Memory B cell (primary cell): ENCODE results near the gene TNIK.

ENCODE experiments used
- ATAC-seq: fragments of 150-1000 bp; cut with Tn5 transposase; 2 replicates; pipeline ENCODE4 v1.10.0; 2021; ENCODE audit warnings: low read depth, mild to moderate bottlenecking, moderate library complexity
- DNase-seq, 2 donors: peaks; one replicate each; pipeline ENCODE4 v3.0.0; 2022; ENCODE audit warnings: low spot score in 2 of 2
- H3K27ac Mint-ChIP-seq: one replicate; pipeline ENCODE4 v1.8.0; 2022; ENCODE audit warnings: mild to moderate bottlenecking, moderate library complexity, mixed read lengths
- H3K27me3 Mint-ChIP-seq: one replicate; pipeline ENCODE4 v1.8.0; 2022; ENCODE audit warnings: mixed read lengths
- H3K36me3 Mint-ChIP-seq: one replicate; pipeline ENCODE4 v1.8.0; 2022; ENCODE audit warnings: mild to moderate bottlenecking, mixed read lengths
- H3K4me1 Mint-ChIP-seq: one replicate; pipeline ENCODE4 v1.8.0; 2022; ENCODE audit warnings: mixed read lengths
- H3K4me3 Mint-ChIP-seq: one replicate; pipeline ENCODE4 v1.8.0; 2022; ENCODE audit warnings: mild to moderate bottlenecking, moderate library complexity, mixed read lengths
- H3K9me3 Mint-ChIP-seq: one replicate; pipeline ENCODE4 v1.8.0; 2022; ENCODE audit warnings: mixed read lengths

TNIK gene

GRCh38 chr3:171356251-171356650 is 104.0 kb downstream of the TNIK start:
- no peaks in the 10 kb centered on the region for H3K36me3 Mint-ChIP-seq
- no peak for ATAC-seq
- no peak for DNase-seq
- no peak overlapping the region for H3K4me3 Mint-ChIP-seq
- H3K27me3 Mint-ChIP-seq, result peaks cover 2% of the 10 kb centered on the region
- H3K9me3 Mint-ChIP-seq, result no peaks in the 10 kb centered on the region
- no peaks in the 10 kb centered on the region for H3K4me1 Mint-ChIP-seq
- no peak overlapping the region for H3K27ac Mint-ChIP-seq

- H3K27me3 Mint-ChIP-seq, result peaks cover 2% of the 10 kb centered on the region
- no peak overlapping the region for H3K4me3 Mint-ChIP-seq
- DNase-seq (no peak), ATAC-seq (no peak)
- no peaks in the 10 kb centered on the region for H3K9me3 Mint-ChIP-seq
- no peaks in the 10 kb centered on the region for H3K4me1 Mint-ChIP-seq
- H3K36me3 Mint-ChIP-seq, result no peaks in the 10 kb centered on the region
- H3K27ac Mint-ChIP-seq, result no peak overlapping the region
These were observed 105.3 kb downstream of the TNIK start for GRCh38 chr3:171354706-171355582.

- Mint-ChIP-seq H3K27me3 (peaks cover 2% of the 10 kb centered on the region), H3K27ac (no peak overlapping the region), H3K4me3 (no peak overlapping the region), H3K4me1 (no peaks in the 10 kb centered on the region), H3K9me3 (no peaks in the 10 kb centered on the region), H3K36me3 (no peaks in the 10 kb centered on the region)
- DNase-seq (no peak), ATAC-seq (no peak)
These were observed 106.0 kb downstream of the TNIK start for GRCh38 chr3:171354049-171354705.

GRCh38 chr3:171353423-171353822 is 106.8 kb downstream of the TNIK start:
- Mint-ChIP-seq H3K4me1 (no peaks in the 10 kb centered on the region), H3K27me3 (peaks cover 2% of the 10 kb centered on the region), H3K9me3 (no peaks in the 10 kb centered on the region), H3K27ac (no peak overlapping the region), H3K36me3 (no peaks in the 10 kb centered on the region), H3K4me3 (no peak overlapping the region)
- no peak for DNase-seq
- ATAC-seq, result no peak

- Mint-ChIP-seq H3K27me3 (no peaks in the 10 kb centered on the region), H3K4me1 (no peaks in the 10 kb centered on the region), H3K4me3 (no peak overlapping the region), H3K36me3 (no peaks in the 10 kb centered on the region), H3K27ac (no peak overlapping the region), H3K9me3 (no peaks in the 10 kb centered on the region)
- DNase-seq (no peak), ATAC-seq (no peak)
These were observed 107.7 kb downstream of the TNIK start for GRCh38 chr3:171352387-171352935.

- peaks cover 2% of the 10 kb centered on the region for H3K4me1 Mint-ChIP-seq
- H3K36me3 Mint-ChIP-seq, result no peaks in the 10 kb centered on the region
- no peaks in the 10 kb centered on the region for H3K9me3 Mint-ChIP-seq
- DNase-seq, result no peak
- no peak overlapping the region for H3K27ac Mint-ChIP-seq
- no peak for ATAC-seq
- no peak overlapping the region for H3K4me3 Mint-ChIP-seq
- no peaks in the 10 kb centered on the region for H3K27me3 Mint-ChIP-seq
These were observed 108.5 kb downstream of the TNIK start for GRCh38 chr3:171351676-171352075.

- Mint-ChIP-seq H3K4me1 (peaks cover 2% of the 10 kb centered on the region), H3K27me3 (no peaks in the 10 kb centered on the region), H3K9me3 (no peaks in the 10 kb centered on the region), H3K36me3 (no peaks in the 10 kb centered on the region), H3K27ac (no peak overlapping the region), H3K4me3 (no peak overlapping the region)
- no peak for DNase-seq
- no peak for ATAC-seq
These were observed 109.8 kb downstream of the TNIK start for GRCh38 chr3:171350364-171350763.

GRCh38 chr3:171349392-171349791 is 110.8 kb downstream of the TNIK start:
- Mint-ChIP-seq H3K27me3 (no peaks in the 10 kb centered on the region), H3K4me1 (peaks cover 2% of the 10 kb centered on the region), H3K27ac (no peak overlapping the region), H3K36me3 (no peaks in the 10 kb centered on the region), H3K9me3 (no peaks in the 10 kb centered on the region), H3K4me3 (no peak overlapping the region)
- no peak for ATAC-seq
- DNase-seq, result no peak

GRCh38 chr3:171348121-171348520 is 112.1 kb downstream of the TNIK start:
- Mint-ChIP-seq H3K9me3 (no peaks in the 10 kb centered on the region), H3K36me3 (no peaks in the 10 kb centered on the region), H3K4me1 (peaks cover 2% of the 10 kb centered on the region), H3K27me3 (no peaks in the 10 kb centered on the region), H3K27ac (no peak overlapping the region), H3K4me3 (no peak overlapping the region)
- DNase-seq (no peak), ATAC-seq (no peak)

GRCh38 chr3:171347301-171348039 is 112.7 kb downstream of the TNIK start:
- Mint-ChIP-seq H3K27ac (no peak overlapping the region), H3K36me3 (peaks cover 1% of the 10 kb centered on the region), H3K4me3 (no peak overlapping the region), H3K9me3 (peaks cover 2% of the 10 kb centered on the region), H3K27me3 (no peaks in the 10 kb centered on the region), H3K4me1 (peaks cover 2% of the 10 kb centered on the region)
- no peak for ATAC-seq
- no peak for DNase-seq

GRCh38 chr3:171346582-171347300 is 113.5 kb downstream of the TNIK start:
- H3K27ac Mint-ChIP-seq, result no peak overlapping the region
- no peak for DNase-seq

GRCh38 chr3:171346019-171346418 is 114.2 kb downstream of the TNIK start:
- Mint-ChIP-seq H3K4me1 (peaks cover 2% of the 10 kb centered on the region), H3K9me3 (peaks cover 2% of the 10 kb centered on the region), H3K4me3 (no peak overlapping the region), H3K27ac (no peak overlapping the region), H3K27me3 (no peaks in the 10 kb centered on the region), H3K36me3 (peaks cover 1% of the 10 kb centered on the region)
- DNase-seq (no peak), ATAC-seq (no peak)

More at GRCh38 chr3:171346582-171347300, 113.5 kb downstream of the TNIK start:
- ATAC-seq, result no peak
- peaks cover 2% of the 10 kb centered on the region for H3K9me3 Mint-ChIP-seq
- peaks cover 2% of the 10 kb centered on the region for H3K4me1 Mint-ChIP-seq
- H3K4me3 Mint-ChIP-seq, result no peak overlapping the region
- peaks cover 1% of the 10 kb centered on the region for H3K36me3 Mint-ChIP-seq
- no peaks in the 10 kb centered on the region for H3K27me3 Mint-ChIP-seq

GRCh38 chr3:171345107-171345843 is 114.9 kb downstream of the TNIK start:
- no peaks in the 10 kb centered on the region for H3K27me3 Mint-ChIP-seq
- peaks cover 2% of the 10 kb centered on the region for H3K4me1 Mint-ChIP-seq
- DNase-seq, result no peak
- H3K4me3 Mint-ChIP-seq, result no peak overlapping the region
- no peak for ATAC-seq
- H3K36me3 Mint-ChIP-seq, result peaks cover 1% of the 10 kb centered on the region
- H3K9me3 Mint-ChIP-seq, result peaks cover 2% of the 10 kb centered on the region
- H3K27ac Mint-ChIP-seq, result no peak overlapping the region
